Activated gamma-delta T cell treated with Interleukin-2 at 50 U/mL for 16 hours (primary cell): Measurements from ENCODE around the gene TP53I13.

Experiments
- DNase-seq: peaks from one replicate; pipeline ENCODE4 v3.0.0-alpha.2; 2020

Gene TP53I13

GRCh38 chr17:29567554-29568330 is 759 bp upstream of the TP53I13 start:
- DNase-seq: peak; percentile 71

- no peak for DNase-seq
Observed at GRCh38 chr17:29569245-29569950, 897 bp downstream of the TP53I13 start.

- DNase-seq: no peak
Observed at GRCh38 chr17:29570521-29570920, 2.0 kb downstream of the TP53I13 start.

GRCh38 chr17:29571486-29571882 is 3.0 kb downstream of the TP53I13 start:
- DNase-seq: no peak

GRCh38 chr17:29571883-29572681 is 3.6 kb downstream of the TP53I13 start:
- DNase-seq: no peak

- DNase-seq: peak; percentile 55
Observed at GRCh38 chr17:29572691-29573557, 4.4 kb downstream of the TP53I13 start.

- no peak for DNase-seq
Observed at GRCh38 chr17:29573558-29573869, 5.0 kb downstream of the TP53I13 start.

GRCh38 chr17:29573871-29574731 is 5.6 kb downstream of the TP53I13 start:
- DNase-seq: no peak

- no peak for DNase-seq
Observed at GRCh38 chr17:29574732-29575510, 6.4 kb downstream of the TP53I13 start.

- no peak for DNase-seq
Observed at GRCh38 chr17:29575511-29576213, 7.2 kb downstream of the TP53I13 start.

- no peak for DNase-seq
Observed at GRCh38 chr17:29576214-29577000, 7.9 kb downstream of the TP53I13 start.

- no peak for DNase-seq
Observed at GRCh38 chr17:29577001-29577370, 8.5 kb downstream of the TP53I13 start.

- DNase-seq: no peak
Observed at GRCh38 chr17:29577385-29578211, 9.1 kb downstream of the TP53I13 start.

GRCh38 chr17:29578626-29579485 is 10.4 kb downstream of the TP53I13 start:
- no peak for DNase-seq

- DNase-seq: peak; percentile 90
Observed at GRCh38 chr17:29579866-29580771, 11.6 kb downstream of the TP53I13 start.

GRCh38 chr17:29581583-29582253 is 13.2 kb downstream of the TP53I13 start:
- no peak for DNase-seq
